Brain microvascular endothelial cell (primary cell): ENCODE data around the gene PKP1.

Source experiments
- DNase-seq: peaks from one replicate; pipeline ENCODE4 v3.0.0-alpha.2; 2020
- H3K27ac ChIP-seq: fragments of 250-450 bp; sonication (Bioruptor Pico); 2 replicates; pipeline ENCODE4 v1.5.1; 2020; ENCODE audit warnings: mild to moderate bottlenecking, moderate library complexity
- H3K27me3 ChIP-seq: fragments of 250-450 bp; sonication (Bioruptor Pico); replicated peaks from 2 replicates; pipeline ENCODE4 v1.5.1; 2020; ENCODE audit warnings: mild to moderate bottlenecking
- H3K36me3 ChIP-seq: fragments of 250-450 bp; sonication (Bioruptor Pico); replicated peaks from 2 replicates; pipeline ENCODE4 v1.5.1; 2020; ENCODE audit warnings: mild to moderate bottlenecking
- H3K4me3 ChIP-seq: 2 replicates; pipeline ENCODE4 v1.5.1; 2011; ENCODE audit warnings: low read depth, mild to moderate bottlenecking, control low read depth, low read length, moderate library complexity
- CTCF ChIP-seq: IDR thresholded peaks from 2 replicates; pipeline ENCODE4 v1.5.1; 2011; ENCODE audit warnings: low read depth, mild to moderate bottlenecking, moderate library complexity, low read length, control low read depth, inconsistent platforms; ENCODE audit errors: missing control alignments
- in situ Hi-C: cut with HindIII; loops from 2 replicates; pipeline ENCODE4 v1.10.0; 2017; ENCODE audit warnings: low sequenced_read_pairs, low pct_ligation_motif_present

The PKP1 gene

GRCh38 chr1:201360901-201361651 is 77.8 kb downstream of the PKP1 start:
- in situ Hi-C loops = no loop called here

GRCh38 chr1:201361652-201362504 is 78.6 kb downstream of the PKP1 start:
- DNase-seq = no peak
- peak; percentile 92 for TF ChIP-seq CTCF
- Histone ChIP-seq H3K4me3 (no peak overlapping the region), H3K27ac (no peak overlapping the region), H3K27me3 (peaks cover 3% of the 10 kb centered on the region), H3K36me3 (no peaks in the 10 kb centered on the region)
- in situ Hi-C loops = no loop called here

More at GRCh38 chr1:201360901-201361651, 77.8 kb downstream of the PKP1 start:
- Histone ChIP-seq H3K4me3 (no peak overlapping the region), H3K36me3 (no peaks in the 10 kb centered on the region), H3K27ac (no peak overlapping the region), H3K27me3 (peaks cover 3% of the 10 kb centered on the region)
- TF ChIP-seq CTCF = no peak
- no peak for DNase-seq

GRCh38 chr1:201362906-201363305 is 79.6 kb downstream of the PKP1 start:
- in situ Hi-C loops = no loop called here
- Histone ChIP-seq H3K27me3 (peaks cover 3% of the 10 kb centered on the region), H3K36me3 (no peaks in the 10 kb centered on the region), H3K27ac (no peak overlapping the region), H3K4me3 (no peak overlapping the region)
- no peak for DNase-seq
- no peak for TF ChIP-seq CTCF

- DNase-seq = no peak
- Histone ChIP-seq H3K36me3 (no peaks in the 10 kb centered on the region), H3K4me3 (no peak overlapping the region), H3K27me3 (no peaks in the 10 kb centered on the region), H3K27ac (no peak overlapping the region)
- TF ChIP-seq CTCF = no peak
- in situ Hi-C loops = no loop called here
Measured at GRCh38 chr1:201363467-201363866, 80.2 kb downstream of the PKP1 start.

GRCh38 chr1:201364808-201365105 is 81.5 kb downstream of the PKP1 start:
- Histone ChIP-seq H3K36me3 (no peaks in the 10 kb centered on the region), H3K27ac (no peak overlapping the region), H3K4me3 (no peak overlapping the region), H3K27me3 (no peaks in the 10 kb centered on the region)
- in situ Hi-C loops = no loop called here
- DNase-seq = no peak
- TF ChIP-seq CTCF = no peak
